ENCODE results near the gene NFATC1. TPM values are rescaled to one million over a fixed set of nuclear protein-coding genes. Genes with fewer than 3 reads are reported as not detected.

NFATC1 gene
- total RNA-seq, 1 donor from 2014 or later = 21.9 TPM

DNA sequence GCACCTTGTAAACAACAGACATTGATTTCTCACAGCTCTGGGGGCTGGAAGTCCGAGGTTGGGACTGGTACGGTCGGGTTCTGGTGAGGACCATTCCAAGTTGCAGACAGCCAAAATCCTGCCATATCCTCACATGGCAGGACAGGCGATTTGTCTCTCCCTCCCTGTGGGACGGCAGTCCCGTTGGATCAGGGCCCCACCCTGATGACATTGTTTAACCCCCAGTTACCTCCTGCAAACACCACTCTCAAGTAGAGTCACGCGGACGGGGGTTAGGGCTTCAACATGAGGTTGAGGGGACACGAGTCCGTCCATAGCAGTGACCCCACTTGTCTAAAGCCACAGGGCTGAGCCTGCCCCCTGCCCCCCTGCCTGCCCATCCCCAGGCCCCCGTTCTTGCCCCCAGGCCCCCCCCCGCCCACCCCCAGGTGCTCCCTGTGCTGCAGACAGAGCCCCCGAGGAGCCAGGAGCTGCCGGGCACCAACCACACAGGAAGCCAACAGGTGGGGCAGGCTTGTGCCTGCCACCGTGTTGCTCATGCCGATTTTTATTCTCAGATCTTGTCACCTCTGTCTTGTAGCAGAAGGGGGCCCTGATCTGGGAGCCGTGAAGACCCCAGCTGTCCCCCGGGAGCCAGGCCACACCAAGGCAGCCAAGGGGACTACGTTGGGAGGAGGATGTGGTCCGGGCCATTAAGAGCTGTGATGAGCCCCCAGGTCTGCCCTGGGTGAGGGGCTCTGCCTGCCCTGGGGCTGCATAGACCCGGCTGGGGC, 82.2 kb downstream of the NFATC1 start:
- Histone ChIP-seq H3K27me3 (no peaks in the 10 kb centered on the region), H3K4me3 (no peak overlapping the region), H3K27ac (no peak overlapping the region), H3K9me3 (no peaks in the 10 kb centered on the region), H3K4me1 (no peaks in the 10 kb centered on the region), H3K36me3 (no peaks in the 10 kb centered on the region)
- TF ChIP-seq POLR2AphosphoS5 (IDR thresholded peaks at IDR 0.05; ENCODE audit: insufficient read depth in 1 of 2, low read depth in 1 of 2) = no peak
- TF ChIP-seq, protein P1, sequence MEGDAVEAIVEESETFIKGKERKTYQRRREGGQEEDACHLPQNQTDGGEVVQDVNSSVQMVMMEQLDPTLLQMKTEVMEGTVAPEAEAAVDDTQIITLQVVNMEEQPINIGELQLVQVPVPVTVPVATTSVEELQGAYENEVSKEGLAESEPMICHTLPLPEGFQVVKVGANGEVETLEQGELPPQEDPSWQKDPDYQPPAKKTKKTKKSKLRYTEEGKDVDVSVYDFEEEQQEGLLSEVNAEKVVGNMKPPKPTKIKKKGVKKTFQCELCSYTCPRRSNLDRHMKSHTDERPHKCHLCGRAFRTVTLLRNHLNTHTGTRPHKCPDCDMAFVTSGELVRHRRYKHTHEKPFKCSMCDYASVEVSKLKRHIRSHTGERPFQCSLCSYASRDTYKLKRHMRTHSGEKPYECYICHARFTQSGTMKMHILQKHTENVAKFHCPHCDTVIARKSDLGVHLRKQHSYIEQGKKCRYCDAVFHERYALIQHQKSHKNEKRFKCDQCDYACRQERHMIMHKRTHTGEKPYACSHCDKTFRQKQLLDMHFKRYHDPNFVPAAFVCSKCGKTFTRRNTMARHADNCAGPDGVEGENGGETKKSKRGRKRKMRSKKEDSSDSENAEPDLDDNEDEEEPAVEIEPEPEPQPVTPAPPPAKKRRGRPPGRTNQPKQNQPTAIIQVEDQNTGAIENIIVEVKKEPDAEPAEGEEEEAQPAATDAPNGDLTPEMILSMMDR (IDR thresholded peaks at IDR 0.05) = no peak
- no peak for TF ChIP-seq POLR2A (IDR thresholded peaks at IDR 0.05)
- intact Hi-C loops (cut with DNase I) = no loop called here
- DNase-seq (ENCODE audit: extremely low spot score in 2 of 2) = no peak

- DNase-seq (ENCODE audit: extremely low spot score in 2 of 2) = no peak
- Histone ChIP-seq H3K4me1 (no peaks in the 10 kb centered on the region), H3K27ac (no peak overlapping the region), H3K36me3 (no peaks in the 10 kb centered on the region), H3K27me3 (no peaks in the 10 kb centered on the region), H3K4me3 (no peak overlapping the region), H3K9me3 (no peaks in the 10 kb centered on the region)
- intact Hi-C loops (cut with DNase I) = no loop called here
- TF ChIP-seq POLR2A (IDR thresholded peaks at IDR 0.05) (no peak), POLR2AphosphoS5 (IDR thresholded peaks at IDR 0.05; ENCODE audit: insufficient read depth in 1 of 2, low read depth in 1 of 2) (no peak)
- TF ChIP-seq, protein P1 (IDR thresholded peaks at IDR 0.05) = no peak
These were observed 82.9 kb downstream of the NFATC1 start for GRCh38 chr18:79478484-79479115.

GRCh38 chr18:79479116-79479760, 83.5 kb downstream of the NFATC1 start:
- Histone ChIP-seq H3K4me1 (no peaks in the 10 kb centered on the region), H3K4me3 (no peak overlapping the region), H3K27ac (no peak overlapping the region), H3K27me3 (no peaks in the 10 kb centered on the region), H3K36me3 (no peaks in the 10 kb centered on the region), H3K9me3 (no peaks in the 10 kb centered on the region)
- intact Hi-C loops (cut with DNase I) = no loop called here
- TF ChIP-seq POLR2A (IDR thresholded peaks at IDR 0.05) (no peak), POLR2AphosphoS5 (IDR thresholded peaks at IDR 0.05; ENCODE audit: insufficient read depth in 1 of 2, low read depth in 1 of 2) (no peak)
- TF ChIP-seq, protein P1 (IDR thresholded peaks at IDR 0.05) = no peak
- no peak for DNase-seq (ENCODE audit: extremely low spot score in 2 of 2)

DNA sequence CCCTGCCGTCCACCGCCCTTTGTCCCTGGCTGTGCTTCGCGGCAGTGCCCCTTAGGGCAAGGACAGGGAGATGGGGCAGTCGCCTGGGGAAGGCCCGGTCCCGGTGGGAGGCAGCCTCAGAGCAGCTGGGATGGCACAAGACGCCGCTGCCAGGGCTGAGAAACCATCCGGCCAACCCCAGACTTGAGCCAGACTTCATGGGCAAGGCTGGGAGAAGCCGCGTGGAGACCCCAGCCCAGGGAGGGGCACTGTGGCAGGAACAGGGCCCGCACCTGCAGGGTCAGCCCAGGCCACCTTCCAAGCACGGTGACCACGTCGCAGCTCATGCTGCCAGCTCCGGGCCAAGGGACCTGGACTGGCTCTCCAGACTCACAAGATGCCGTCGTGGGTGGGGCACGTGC, 84.0 kb downstream of the NFATC1 start:
- no peak overlapping the region for H3K4me3 ChIP-seq
- no peaks in the 10 kb centered on the region for H3K27me3 ChIP-seq
- H3K36me3 ChIP-seq = no peaks in the 10 kb centered on the region
- no peak for DNase-seq (ENCODE audit: extremely low spot score in 2 of 2)
- intact Hi-C loops (cut with DNase I) = no loop called here
- no peak overlapping the region for H3K27ac ChIP-seq
- no peak for TF ChIP-seq POLR2A (IDR thresholded peaks at IDR 0.05)
- no peak for TF ChIP-seq POLR2AphosphoS5 (IDR thresholded peaks at IDR 0.05; ENCODE audit: insufficient read depth in 1 of 2, low read depth in 1 of 2)
- TF ChIP-seq, protein P1 (IDR thresholded peaks at IDR 0.05) = no peak
- peaks cover 2% of the 10 kb centered on the region for H3K4me1 ChIP-seq
- H3K9me3 ChIP-seq = no peaks in the 10 kb centered on the region

Measured in vagina (tissue), 2 donors.